Mesodermal cell (in vitro differentiated cells): ENCODE measurements around the gene OR1J4.

Experiments
- H3K27ac ChIP-seq: 2 replicates; pipeline ENCODE4 v1.7.0; 2013; ENCODE audit warnings: mild to moderate bottlenecking, low read depth, low read length, moderate library complexity; ENCODE audit not compliant: severe bottlenecking
- H3K36me3 ChIP-seq: 2 replicates; pipeline ENCODE4 v1.7.1; 2013; ENCODE audit warnings: mild to moderate bottlenecking, low read length, moderate library complexity; ENCODE audit not compliant: control insufficient read depth, insufficient read depth
- H3K4me1 ChIP-seq: one replicate; pipeline ENCODE4 v1.7.1; 2013; ENCODE audit warnings: mild to moderate bottlenecking, low read length; ENCODE audit not compliant: insufficient read depth, control insufficient read depth, poor library complexity, severe bottlenecking
- H3K4me3 ChIP-seq: 2 replicates; pipeline ENCODE4 v1.7.0; 2013; ENCODE audit warnings: low read length, control low read depth, mild to moderate bottlenecking; ENCODE audit not compliant: insufficient read depth, poor library complexity, severe bottlenecking; ENCODE audit errors: extremely low read depth
- H3K9me3 ChIP-seq: 2 replicates; pipeline ENCODE4 v1.7.1; 2013; ENCODE audit warnings: mild to moderate bottlenecking, low read length, moderate library complexity; ENCODE audit not compliant: control insufficient read depth
- WGBS, 2 experiments: methylation state at CpG; one replicate each; pipeline ENCODE4 v1.1.5; 2013; ENCODE audit warnings: missing lambda C conversion rate in 2 of 2; ENCODE audit not compliant: insufficient coverage in 2 of 2; 5-methylcytosine and 5-hydroxymethylcytosine counted together

OR1J4 gene

GRCh38 chr9:122567901-122568300 is 49.0 kb downstream of the OR1J4 start:
- Histone ChIP-seq H3K9me3 (peaks cover 9% of the 10 kb centered on the region), H3K27ac (no peak overlapping the region), H3K4me1 (no peaks in the 10 kb centered on the region), H3K4me3 (no peak overlapping the region), H3K36me3 (no peaks in the 10 kb centered on the region)
- 79 to 84% methylated on average over 4 of the region's 4 CpGs for WGBS, 2 experiments
